T-helper 1 cell treated with Interleukin-12 subunit alpha and Interleukin-12 subunit beta and Interleukin-4 antibody, amounts not matched to agents 30 ng/mL and 1 ng/mL, for 36 hours (primary cell): ENCODE results near the gene PHF3. TPM values are rescaled to one million over a fixed set of nuclear protein-coding genes. Genes with fewer than 3 reads are reported as not detected.

ENCODE experiments used
- intact Hi-C: fragments of 100-400 bp; cut with micrococcal nuclease; formaldehyde crosslinking; loops from one replicate; pipeline ENCODE4 v1.15.1; 2024
- total RNA-seq: library from RNA; stranded (reverse); gene quantifications from 2 replicates; pipeline ENCODE4 v1.2.3, GENCODE V29; 2022

PHF3 gene
- total RNA-seq, 1 donor from 2014 or later = 51.8 TPM

DNA sequence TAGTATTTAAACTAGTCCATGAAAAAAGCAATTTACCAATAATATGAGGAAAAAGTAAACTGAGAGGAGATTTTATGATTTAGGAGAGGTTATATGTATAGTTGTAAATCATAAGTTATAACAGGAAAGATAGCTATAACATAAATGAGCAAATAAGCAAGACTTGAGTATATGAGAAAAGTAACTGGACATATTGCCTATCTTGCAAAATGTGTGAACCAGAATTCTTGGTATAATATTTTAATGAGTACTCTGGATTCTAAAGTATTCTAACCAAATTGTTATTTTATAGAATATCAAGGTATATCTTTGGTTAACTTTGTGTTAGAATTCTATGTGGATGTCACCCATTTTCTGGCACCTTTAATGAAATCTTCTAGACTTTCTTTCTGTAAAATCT is 124.6 kb downstream of the PHF3 start:
- intact Hi-C loops = loop anchor here (5.0 kb wide), 1 partner anchor 253 kb away; no protein-coding TSS in a partner anchor

- intact Hi-C loops = loop anchor here (1.0 to 5.0 kb wide), 5 partner anchors 166 to 456 kb away; no protein-coding TSS in a partner anchor
Measured at GRCh38 chr6:63764318-63764916, 128.8 kb downstream of the PHF3 start.

Other genes with a start within 250 kb of the PHF3 start
- 68.9 and 78.1 TPM in 2 replicates for gene PTP4A1, start 63.3 kb upstream of the PHF3 start, total RNA-seq